HG02678 (cell line): ENCODE data around the gene RBFOX2.
A peak's percentile ranks its signal among the peaks of the same experiment; 100 is the strongest.
"Not testable (repeated sequence)": the region's sequence is repeated elsewhere in the genome, so short reads cannot be mapped to it uniquely, and the experiment has no call there.

ENCODE experiments used
- ATAC-seq: cut with Tn5 transposase; IDR thresholded peaks from one replicate; pipeline ENCODE4 v1.9.1; 2021; ENCODE audit warnings: mild to moderate bottlenecking, moderate library complexity; ENCODE audit not compliant: unreplicated experiment

The RBFOX2 gene

DNA sequence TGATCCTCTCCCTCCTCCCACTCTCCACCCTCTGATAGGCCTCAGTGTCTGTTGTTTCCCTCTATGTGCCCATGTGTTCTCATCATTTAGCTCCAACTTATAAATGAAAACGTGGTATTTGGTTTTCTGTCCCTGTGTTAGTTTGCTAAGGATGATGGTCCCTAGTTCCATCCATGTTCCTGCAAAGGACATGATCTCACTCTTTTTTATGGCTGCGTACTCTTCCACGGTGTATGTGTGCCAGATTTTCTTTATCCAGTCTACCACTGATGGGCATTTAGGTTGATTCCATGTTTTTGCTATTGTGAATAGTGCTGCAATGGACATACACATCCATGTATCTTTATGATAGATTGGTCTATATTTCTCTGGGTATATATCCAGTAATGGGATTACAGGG is 15.9 kb upstream of the RBFOX2 start:
- not testable (repeated sequence) for ATAC-seq

DNA sequence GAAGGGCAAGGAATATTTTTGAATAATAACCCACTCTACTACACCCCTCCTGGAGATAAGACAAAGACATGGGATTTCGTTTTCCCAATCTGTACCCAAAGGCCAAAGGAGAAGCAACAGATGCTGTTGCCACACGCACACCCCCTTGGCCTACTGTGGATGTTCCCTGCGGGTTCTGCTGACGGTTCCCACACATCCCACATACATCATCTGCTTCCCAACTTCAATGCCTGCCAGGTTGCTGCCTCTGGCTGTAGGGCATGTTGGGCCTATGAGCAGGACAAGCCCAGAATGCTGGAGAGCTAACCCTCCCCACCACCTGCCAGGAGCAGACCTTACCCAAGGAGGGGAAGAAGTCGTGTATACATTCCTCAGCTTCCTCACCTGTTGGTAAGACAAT is 13.6 kb upstream of the RBFOX2 start:
- no peak for ATAC-seq

DNA sequence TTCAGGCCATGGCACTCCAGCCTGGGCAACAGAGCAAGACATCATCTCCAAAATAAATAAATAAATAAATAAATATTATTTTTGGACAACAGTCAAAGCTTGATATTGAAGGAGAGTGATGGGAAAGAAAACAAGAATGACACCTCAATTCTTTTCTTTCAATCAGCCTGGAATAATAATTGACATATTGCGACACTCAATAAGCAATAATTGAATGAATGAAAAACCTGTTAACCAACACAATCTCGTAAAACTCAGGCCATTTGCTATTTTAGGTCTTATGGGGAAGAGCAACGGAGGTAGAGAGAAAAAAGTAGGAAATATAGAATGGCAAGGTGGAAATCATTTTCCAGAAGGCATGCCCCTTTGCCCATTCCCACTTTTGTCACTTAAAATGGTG is 10.5 kb upstream of the RBFOX2 start:
- no peak for ATAC-seq

DNA sequence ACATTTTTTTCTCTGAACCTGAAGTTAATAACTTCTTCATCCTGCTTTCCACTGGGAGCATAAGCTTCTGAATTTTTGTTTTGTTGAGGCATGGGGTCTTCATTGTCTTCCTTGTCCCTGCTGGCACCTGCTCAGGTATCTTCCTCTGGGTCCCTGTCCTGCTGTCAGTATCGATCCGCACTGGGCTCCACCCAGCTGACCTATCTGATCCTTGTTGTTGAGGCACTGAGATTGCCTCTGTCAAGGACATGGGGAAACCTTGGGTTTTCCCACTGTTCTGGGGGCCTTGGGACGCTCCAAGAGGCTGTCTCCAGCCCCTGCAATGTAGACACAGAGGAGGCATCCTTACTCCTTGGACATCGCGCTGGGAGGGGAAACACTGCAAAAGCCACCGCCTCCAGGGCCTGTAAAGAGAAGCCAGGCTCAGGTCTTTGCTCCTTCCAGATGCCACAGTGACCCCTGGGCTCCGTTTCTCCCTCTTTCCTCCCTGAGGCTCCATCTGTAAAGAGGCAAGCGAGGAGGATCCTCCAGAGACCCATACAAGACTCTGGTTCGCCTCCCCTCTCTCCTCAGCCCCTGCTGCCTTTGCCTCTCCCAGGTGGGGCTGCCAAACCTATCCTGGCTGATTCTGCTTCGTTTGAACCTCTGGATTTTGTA is 8.6 kb upstream of the RBFOX2 start:
- no peak for ATAC-seq

DNA sequence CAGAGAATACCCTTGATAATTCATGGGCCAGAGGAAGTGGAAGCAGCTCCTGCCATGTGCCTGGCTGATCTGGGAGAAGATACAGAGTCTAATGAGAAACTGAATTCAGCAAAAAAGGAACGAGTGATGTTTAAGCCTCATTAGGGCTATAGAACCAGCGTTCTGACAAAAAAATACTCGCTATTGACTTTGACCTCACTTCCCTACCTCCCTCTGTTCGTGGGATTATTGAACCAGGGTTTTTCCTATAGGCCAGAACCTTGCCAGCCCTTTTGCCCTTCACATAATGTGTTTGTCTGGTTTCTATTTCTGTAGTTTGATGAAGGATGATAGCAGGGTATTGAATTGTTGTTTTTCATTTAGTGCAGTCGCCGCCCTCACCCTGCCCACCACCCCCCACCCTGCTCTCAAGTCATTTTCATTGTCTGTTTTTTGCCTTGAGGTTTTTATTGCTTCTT is 7.6 kb upstream of the RBFOX2 start:
- ATAC-seq: no peak

DNA sequence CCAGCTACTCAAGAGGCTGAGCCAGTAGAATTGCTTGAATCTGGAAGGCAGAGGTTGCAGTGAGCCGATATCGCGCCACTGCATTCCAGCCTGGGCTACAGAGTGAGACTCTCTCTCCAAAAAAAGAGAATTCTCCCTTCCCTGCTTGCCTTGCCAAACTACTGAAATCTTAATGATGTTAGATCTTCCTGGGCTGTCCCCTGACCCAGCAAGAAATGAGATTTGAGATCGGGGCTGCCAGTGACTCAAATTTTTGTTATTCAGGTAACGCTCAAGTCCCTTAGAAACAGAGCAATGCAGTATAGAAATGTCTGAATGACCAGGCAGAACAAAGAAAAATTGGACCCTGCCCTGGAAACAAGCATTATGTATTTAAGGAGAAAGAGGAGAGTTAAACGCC is 4.0 kb upstream of the RBFOX2 start:
- ATAC-seq: no peak

DNA sequence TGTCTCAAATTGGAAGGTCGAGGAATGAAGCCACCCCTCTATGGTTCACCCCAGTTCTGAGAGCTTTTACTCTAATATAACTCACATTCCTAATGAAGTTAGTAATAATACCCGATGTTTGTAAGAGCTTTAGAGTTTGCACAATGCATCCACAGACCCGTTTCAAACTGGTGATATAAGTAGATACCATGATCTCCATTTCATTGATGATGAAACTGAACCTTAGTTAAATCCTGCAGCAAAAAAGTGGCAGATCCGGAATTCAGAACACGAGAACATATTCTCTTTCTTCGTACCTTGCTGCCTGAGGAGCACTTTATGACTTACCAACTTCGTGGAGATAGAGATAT is 757 bp upstream of the RBFOX2 start:
- ATAC-seq: no peak

DNA sequence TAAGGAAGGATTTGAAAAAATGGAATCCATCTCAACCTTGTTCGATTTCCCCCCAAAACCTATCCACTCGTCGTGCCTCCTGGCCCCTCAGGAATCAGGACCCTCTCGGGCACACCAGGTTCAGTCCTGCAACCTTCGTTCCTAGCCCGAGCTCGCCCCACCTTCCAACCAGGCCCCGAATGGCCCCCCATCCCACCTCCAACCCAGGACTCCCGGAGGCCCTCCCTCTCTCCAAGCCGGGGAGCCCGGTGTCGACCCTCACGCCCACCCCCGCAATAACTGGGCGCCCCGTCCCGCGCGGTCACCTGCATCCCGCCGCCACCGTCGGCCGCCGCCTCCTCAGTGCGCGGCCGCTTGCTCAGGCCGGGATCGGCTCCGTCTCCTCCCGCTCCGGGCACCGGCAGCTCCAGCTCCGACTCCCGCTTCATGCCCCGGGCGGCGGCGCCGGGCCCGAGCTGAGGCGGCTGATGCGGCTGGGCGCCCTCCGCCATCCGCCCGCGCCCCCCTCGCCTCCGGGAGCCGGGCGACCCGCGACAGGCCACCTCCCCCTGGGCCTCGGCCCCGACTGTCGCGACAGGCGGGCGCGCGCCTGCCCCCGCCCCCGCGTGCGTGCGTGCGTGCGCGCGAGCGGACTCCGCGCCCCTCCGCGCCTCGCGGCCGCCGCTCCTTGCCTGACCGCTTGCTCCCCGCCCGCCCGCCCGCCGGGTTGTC is 534 bp downstream of the RBFOX2 start:
- peak; percentile 18 for ATAC-seq

DNA sequence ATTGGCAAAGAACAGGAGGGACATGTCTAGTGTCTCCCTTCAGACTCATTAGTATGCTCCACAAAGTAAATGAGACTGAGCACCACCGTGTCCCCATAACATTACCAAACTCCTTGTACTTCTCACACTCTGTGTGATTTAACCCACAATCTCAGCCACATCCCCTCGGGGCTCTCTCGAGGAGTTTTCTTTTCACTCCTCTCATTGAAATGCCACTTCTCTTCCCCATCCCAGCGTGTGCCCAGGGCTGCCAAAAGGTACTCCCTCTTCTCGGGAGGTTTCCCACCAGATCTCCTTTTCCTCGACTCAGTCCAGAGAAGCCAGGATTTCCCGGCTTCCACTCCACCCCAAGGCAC is 1.1 kb downstream of the RBFOX2 start:
- no peak for ATAC-seq

DNA sequence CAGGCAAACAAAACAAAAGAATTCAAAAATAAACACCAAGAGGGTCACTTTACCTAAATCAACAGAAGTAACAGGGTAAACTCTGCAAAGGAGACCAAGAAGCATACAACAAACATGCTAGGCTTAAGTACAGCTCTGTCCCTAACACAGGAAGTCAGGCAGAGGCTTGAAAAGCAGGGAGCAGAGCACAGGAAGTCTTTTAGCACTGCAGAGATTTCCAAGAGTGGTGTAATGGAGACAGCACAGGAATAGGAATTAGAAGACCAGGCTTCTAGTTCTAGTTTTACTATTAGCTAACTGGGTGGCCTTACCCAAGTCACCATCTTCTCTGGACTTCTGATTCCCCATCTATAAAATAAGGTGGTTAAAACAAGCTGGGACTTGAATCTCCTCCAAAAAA is 1.9 kb downstream of the RBFOX2 start:
- no peak for ATAC-seq

DNA sequence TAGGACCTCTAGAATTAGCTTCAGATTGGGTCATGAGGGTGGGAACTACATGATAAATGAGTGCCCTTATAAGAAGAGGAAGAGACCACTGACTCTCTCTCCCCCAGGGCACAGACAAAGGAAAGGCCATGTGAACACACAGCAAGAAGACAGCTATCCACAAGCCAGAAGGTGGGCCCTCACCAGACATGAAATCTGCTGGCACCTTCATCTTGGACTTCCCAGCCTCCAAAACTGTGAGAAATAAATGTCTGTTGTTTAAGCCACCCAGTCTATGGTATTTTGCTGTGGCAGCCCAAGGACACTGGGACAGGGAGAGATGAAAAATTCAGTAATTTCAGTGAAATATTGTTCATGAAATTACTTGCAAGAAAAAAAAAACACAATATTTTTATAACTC is 5.9 kb downstream of the RBFOX2 start:
- ATAC-seq: no peak

DNA sequence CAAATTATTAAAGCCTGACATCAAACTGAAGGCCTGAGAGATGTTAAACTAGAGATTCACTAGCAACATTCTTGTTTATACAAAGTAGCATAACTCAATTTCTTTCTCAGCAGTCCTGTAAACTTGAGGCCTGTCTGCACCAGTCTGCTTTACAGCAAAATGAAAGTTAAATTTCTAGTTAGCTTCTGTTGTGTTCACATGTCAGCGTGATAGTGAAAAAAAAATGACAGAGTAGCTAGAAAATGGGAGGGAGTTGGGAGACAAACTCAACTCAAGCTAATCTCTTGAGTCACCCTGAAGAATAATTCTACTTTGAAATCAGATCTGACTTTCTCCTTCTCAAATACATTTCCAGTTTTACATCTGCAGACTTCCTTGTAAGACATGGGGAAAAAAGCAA is 6.5 kb downstream of the RBFOX2 start:
- ATAC-seq: no peak

DNA sequence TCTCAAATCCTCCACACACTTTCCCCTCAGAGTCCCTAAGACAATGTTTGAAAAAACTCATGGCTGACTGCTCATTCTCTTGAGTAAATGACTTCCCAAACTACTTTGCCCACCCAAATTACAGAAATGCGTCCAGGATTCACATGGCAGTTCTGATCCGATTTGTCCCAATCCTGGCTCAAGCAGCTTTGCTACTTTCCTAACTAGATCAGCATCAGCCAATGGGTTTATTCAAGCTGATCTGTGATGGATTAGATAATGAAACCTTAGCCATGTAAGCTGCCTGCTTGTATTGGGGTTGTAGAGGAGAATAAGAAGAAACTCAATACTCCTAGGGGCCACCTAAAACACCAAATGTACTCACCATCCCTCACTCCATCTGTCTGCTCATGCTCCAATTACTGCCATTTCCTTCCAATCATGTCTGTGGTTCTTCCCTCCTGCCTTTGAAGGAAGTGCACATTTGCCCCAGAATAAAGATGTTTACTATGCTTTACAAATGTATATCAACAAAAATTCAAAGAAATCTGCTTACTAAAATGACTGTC is 6.9 kb downstream of the RBFOX2 start:
- no peak for ATAC-seq

DNA sequence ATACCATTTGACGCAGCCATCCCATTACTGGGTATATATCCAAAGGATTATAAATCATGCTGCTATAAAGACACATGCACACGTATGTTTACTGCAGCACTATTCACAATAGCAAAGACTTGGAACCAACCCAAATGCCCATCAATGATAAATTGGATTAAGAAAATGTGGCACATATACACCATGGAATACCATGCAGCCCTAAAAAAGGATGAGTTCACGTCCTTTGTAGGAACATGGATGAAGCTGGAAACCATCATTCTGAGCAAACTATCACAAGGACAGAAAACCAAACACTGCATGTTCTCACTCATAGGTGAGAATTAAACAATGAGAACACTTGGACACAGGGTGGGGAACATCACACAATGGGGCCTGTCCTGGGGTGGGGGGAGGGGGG is 7.8 kb downstream of the RBFOX2 start:
- not testable (repeated sequence) for ATAC-seq

DNA sequence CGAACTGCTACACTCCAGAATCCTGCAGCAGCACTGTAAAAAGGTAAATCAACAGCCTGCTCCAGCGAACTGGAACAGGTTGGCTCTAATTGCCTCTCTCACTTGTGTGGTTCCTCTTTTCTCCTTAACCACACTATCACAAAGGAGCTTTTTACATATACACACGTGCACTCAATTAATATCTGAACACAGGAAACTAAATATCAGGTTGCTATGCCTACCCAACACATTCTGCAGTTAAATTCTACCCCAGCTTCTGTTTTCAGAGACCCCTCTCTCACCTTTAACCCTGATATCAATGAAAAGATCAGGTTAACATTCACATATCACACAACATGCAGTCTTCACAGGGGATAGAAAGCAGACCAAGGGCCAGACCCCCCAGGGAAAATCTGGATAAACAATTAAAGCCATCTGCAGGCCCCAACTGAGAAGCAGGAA is 11.0 kb downstream of the RBFOX2 start:
- ATAC-seq: no peak

DNA sequence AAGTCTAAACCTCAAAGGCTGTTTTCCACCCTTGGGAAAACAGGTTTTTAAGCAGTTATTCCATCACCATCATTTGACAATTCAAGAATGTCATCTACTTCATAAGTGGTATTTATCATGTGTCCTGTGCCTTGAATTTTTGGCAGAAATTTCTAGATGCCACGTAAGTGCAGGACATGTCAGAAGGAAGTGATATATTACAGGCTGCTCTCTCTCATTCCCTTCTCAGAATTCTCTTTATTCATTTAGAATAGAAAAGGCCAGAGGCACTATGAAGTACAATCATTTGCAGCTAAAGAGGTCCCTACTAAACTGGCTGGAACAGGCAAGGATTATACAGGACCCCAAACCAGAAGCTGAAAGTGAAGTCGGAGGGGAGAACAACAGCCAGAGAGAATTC is 11.9 kb downstream of the RBFOX2 start:
- ATAC-seq: no peak

DNA sequence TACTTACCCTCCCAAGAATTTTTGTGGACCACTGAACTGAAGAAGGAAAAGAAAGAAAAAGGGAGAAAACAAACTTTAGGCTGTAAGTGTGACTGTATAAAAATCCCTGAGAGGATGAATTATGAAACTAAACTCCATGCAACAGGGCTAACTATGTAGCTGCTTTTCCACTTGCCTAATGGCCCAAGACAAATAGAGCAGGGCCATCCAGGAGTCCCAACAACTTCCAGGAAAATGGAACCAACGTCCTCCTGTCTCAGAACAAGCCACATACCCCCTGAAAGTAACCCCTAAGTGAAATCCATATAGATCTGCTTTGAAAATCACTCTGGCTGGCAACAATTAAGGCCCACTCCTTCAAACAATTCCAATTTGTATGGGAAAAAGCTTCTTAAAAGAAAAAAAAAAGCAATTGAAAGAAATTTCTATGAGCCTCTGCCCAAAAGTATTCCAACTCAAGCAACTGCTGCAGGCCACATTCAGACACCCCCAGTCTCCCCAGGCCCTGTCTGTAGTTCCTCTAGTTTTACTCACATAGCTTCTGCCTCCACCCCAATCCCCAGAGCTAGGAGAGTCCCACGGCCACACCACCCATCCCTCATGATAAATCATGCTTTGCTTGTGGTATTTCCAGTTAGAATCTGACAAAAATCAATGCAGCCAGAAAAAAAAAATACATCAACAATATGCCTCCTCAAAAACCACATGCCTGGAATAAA is 12.7 kb downstream of the RBFOX2 start:
- no peak for ATAC-seq

DNA sequence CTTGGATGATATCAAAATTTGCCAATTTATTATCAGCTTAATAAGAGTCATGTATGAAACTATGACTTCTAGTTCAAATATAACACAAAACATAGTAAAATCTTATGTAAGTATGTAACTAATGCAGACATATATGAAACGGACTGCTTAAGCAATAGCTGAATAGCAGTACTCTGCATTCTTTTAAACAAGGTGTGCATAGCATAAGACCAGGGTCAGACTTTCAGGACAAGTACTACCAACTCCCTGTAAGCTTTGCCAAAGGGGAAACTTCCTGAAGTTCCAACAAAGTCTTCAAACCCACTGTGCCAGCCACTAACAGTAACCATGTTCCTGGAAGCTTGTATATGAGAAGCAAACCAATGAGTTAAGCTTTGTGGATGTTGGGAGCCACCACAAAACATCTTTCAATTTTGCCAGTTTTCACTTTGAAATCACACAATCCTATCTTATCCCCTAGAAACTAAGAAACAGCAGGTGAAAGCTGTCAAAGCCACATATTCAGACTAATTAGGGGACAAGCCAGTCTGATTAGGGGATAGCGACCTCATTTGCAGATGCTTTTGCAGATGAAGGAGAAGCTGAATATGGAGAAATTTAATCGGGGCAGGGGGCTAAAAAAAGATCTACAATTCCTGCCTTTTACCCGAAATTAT is 13.3 kb downstream of the RBFOX2 start:
- no peak for ATAC-seq

DNA sequence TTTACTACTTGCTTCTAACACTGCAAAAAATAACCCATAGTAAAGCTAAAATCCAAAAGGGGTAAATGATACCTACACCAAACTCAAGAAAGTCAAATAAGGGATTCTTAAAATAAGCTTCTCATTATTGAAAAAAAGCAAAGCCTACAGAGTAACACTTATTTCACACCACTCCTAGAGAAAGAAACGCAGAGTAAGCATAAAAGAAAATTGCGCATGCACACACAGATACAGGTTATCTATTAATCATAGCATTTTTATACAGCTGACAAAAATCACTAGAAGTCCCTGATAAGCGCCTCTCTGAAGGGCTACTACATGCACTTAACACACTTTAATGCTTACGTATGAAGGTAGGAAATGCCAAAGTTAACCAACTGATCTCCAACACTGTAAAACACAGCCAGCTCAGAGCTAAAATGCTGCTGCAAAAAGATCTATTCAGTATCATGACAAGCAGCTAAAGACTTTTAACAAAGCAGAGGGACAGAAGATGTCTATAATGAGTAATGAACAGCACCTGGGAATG is 14.0 kb downstream of the RBFOX2 start:
- no peak for ATAC-seq

DNA sequence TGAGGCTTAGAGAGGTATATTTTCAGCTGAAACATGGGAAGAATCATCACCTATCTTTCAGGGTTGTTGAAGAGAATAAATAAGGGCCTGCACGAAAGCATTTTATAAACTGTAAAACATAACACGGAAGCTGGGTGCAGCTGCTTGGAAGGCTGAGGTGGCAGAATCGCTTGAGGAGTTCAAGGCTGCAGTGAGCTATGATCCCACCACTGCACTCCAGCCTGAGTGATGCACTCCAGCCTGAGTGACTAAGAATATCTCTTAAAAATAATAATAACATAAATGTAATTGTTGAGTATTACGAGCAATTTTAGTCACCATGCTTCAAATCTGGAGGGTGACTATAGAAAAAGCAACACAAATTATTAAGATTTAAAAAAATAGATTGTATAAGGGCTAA is 16.3 kb downstream of the RBFOX2 start:
- no peak for ATAC-seq

DNA sequence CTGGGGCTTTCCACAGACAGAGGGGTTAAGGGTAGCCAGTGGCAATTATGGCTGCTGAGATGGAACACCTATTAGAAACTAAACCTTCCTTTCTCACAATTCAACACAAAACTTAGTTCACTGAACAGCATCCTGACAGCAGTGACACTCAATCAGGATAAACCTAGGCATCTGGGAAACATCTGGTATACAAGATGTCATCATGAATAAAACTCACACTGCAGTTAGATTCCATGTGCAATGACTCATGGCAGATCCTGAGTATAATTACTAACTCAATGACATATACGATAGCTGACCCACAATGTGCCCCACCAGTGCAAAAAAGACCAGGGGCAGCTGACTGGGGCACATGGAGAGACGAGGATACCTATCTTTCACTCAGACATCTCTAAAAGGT is 17.7 kb downstream of the RBFOX2 start:
- ATAC-seq: no peak
